Hypothalamus (tissue), 51 donors: Measurements from ENCODE around the gene SLC9C1.

Source experiments
- DNase-seq, 51 donors: peaks; one replicate each; lab custom pipeline; 2025; lab: John Stamatoyannopoulos, UW

The SLC9C1 gene

DNA sequence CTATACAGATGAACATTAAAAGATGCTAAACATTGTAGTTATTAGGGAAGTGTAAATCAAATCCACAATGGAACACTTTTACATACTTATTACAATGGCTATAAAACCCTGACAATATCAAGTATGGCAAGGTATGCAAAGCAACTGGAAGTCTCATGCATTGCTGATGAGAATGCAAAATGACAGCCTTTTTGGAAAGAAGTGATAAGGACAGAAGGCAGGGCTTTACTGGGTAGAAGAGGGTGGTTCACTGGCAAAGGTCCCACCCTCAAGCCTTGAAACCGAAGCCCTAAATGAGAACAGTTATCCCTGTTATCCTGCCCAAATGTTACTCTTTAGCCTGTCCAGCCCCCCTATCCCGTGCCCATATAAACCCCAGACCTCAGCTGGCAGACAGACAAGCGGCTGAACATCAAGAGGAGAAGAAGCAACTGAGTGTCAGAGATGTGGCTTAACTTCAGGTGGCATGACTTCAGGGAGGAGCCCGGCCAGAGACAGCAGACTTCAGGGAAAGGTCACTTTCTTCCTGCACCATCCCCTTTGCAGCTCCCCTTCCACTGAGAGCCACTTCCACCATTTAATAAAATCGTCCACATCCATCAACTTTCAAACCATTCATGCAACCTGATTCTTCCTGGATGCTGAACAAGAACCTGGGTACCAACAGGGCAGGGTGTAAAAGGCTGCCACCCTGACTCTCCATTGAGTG, 160.2 kb downstream of the SLC9C1 start:
- DNase-seq, result no peak

DNA sequence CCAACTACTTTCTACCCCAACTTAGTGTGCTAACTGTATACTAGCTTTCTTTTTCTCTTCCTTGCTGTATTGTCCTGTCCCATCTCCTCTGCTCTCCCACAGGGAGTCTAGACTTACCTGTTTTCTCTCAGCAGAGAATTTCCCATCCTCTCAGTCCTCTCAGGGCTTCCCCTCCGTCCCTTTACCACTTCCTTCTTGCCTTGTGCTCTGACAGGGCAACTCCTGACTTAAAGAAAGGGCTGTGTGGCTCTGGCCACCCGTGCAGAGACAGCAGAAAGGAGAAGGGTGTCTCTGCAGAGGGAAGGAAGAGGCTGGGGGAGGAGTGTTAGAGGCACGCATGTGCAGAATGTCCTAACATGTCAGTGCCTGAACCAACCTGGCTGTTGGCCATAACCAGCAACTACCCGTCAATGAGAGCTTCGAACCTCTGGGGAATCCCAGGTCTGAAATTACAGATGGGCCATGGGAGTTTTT, 161.0 kb downstream of the SLC9C1 start, which contains the start of gene GCSAM:
Gene GCSAM, minus strand, starts transcription at position 274 of the 474 bp plus-strand sequence. Its CDS starts 128 bp downstream, at position 146.
- peak in 27 of 51 donors; percentile 3 to 56 (median 17) for DNase-seq

- no peak for DNase-seq
Measured at GRCh38 chr3:112132554-112132953, 161.5 kb downstream of the SLC9C1 start.

DNA sequence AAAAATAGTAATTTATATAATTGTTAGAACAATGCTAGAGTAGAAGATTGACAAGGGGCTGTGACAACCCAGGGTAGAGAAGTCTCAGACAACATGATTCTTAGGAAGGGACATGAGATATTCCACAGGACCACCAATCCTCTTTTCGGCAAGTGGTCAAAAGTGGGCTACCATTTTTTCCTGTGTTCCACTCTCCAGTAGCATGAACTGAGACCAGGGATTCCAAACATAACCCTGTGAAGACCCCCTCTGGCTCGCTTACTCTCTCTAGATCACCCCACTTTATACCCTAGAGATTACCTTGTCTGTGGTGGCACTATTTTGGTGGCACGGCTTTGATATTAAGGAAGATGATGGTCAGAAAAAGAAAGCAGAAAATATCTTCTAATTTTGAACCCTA, 161.9 kb downstream of the SLC9C1 start:
- DNase-seq, result no peak

GRCh38 chr3:112131111-112131510, 162.9 kb downstream of the SLC9C1 start:
- no peak for DNase-seq

- no peak for DNase-seq
Measured at GRCh38 chr3:112130638-112130993, 163.4 kb downstream of the SLC9C1 start.

DNA sequence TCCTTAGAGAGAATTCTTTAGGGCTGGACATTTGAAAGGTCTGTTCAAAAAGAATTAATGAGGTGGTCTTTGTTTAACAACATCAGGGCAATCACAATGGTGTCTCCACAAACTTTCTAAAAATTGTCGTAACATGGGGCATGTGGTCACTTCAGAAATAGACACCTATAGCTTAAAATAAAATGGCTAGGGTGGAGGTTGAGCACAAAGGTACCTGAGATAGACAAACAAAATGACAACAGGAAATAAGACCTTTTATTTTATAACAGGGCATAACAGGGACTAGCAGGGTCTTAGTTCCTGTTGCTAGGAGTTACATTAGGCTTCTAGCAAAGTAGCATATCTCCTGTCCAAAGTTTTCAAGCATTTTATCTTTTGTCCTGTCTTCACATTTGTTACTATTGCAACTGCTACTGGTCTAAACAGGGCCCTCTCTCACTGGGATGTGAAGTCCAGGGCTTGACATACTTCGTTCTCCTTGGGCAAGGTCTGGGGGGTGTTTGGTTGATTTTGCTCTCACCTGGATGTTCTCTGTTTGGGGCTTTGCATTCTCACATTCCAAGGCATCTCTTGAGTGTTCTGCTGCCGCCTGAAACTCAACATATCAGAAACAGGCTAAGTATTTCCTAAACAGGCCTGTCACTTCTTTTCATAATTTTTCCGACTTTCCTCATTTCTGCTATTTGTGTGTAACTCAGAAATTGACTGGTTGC, 163.9 kb downstream of the SLC9C1 start:
- DNase-seq, result no peak

DNA sequence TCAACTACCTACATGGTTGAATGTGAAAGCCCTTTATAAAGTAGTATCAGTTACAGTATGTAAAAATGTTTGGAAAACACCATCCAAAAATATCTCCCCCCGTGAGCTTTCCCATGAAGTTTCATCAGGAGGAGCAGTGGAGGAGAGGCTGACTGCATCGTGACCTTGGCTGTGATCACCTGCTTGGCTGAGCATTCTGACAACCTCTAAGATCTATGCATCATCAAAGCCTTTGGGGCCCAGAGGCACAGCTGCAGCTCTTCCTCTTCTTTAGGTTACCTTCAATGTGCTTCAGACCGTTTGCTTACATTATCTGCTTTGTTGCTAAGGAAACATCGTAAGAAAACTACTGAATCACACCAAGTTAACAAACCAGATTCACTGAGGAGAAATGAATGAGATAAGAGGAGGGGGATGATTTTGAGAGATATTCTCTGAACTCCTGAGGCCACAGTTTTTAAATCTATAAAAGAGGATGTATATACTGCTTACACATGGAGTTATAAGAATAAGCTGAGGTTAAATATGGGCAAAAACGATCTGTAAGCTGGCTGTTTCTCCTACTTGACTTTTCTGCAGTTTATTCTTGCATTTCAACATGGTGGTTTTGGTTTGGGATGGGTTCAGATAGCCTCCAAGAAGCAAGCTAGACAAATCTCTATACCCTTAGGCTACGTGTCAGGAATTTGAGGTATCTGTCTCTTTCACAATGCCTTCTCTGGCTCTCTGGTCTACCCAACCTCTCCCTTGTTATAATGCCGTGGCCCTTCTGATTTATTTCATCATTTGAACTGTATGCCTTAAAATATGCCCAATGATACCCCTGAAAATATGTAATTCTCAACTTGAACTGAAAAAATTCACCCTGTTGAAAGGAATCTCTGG, 164.9 kb downstream of the SLC9C1 start:
- DNase-seq, result no peak

GRCh38 chr3:112127522-112128494, 166.2 kb downstream of the SLC9C1 start:
- no peak for DNase-seq

DNA sequence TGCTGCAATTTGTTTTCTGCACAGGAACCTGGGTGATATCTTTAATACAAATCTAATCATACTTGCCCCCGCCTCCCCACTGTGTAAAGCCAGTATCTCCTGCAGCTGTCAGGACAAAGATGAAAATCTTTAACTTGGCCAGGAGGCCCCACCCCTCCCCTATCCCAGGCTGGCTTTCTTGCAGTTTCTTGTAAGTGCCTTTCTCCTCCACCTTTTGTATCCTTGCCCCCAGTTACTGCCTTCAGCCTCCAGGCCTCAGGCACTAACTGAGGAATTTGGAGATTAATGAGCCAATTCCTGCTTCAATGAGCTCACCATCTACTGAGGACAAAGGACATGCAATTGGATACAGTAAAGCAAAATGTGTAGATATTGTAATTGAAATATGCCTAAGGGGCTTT, 167.5 kb downstream of the SLC9C1 start:
- no peak for DNase-seq

GRCh38 chr3:112124907-112125607, 169.0 kb downstream of the SLC9C1 start:
- no peak for DNase-seq

DNA sequence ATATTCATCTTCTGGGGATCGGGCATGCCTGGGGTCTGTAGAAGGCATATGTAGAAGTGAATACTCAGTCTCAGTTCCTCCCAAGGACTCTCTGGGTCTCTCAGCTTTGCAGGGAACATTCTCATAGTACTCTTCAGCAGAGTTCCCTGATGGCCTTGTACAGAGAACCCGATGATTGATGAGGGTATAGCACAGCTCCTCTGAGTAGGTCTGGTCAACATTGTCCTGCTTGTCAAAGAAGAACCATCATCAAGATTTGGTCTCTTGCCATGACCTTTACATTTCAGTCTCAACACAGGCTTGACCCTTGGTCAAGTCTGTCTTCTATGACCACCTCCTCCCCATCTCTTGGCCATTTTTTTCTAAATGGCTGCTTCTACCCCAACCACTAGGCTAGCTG, 170.5 kb downstream of the SLC9C1 start:
- DNase-seq, result no peak

- no peak for DNase-seq
Measured at GRCh38 chr3:112122870-112123269, 171.1 kb downstream of the SLC9C1 start.

GRCh38 chr3:112121577-112122547, 172.2 kb downstream of the SLC9C1 start:
- no peak for DNase-seq

DNA sequence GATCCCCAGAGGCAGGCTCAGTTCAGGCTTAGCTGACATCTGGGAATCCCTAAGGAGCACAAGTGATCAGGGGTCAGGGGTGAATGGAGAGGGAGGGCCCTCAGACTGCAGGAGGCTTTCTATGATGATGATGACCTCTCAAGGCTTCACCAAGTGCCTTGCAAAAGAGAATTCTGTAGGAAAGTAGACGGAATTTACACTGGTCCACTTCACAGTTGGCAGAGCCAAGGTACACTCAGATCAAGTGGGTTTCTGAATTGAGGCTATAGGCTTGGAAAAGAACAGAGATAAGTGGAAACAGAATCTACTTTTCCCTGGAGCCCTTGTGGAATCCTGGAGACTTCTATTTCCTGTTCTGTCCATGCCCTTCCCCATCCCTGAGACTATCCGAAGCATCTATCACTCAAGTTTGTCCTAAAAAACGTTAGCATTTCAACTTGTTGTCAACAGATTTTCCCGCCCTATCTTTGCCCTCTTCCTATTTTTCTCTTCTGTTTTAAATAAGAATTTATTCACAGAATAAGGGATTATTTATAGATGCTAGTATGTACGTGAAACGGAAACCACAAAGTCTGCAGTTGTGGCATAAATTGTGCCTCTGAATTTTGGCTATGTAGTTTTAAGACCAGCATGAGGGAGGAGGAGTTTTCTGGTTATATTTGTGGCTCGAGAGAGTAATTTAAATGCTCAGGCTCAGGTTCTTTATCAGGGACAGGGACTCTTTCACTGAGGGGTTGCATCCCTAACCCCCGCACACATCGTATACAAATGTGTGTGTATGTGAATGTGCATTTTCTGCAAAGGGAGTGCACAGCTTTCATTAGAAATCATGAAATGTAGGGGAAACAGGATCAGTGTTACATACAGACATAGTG, 173.8 kb downstream of the SLC9C1 start:
- DNase-seq, result no peak

DNA sequence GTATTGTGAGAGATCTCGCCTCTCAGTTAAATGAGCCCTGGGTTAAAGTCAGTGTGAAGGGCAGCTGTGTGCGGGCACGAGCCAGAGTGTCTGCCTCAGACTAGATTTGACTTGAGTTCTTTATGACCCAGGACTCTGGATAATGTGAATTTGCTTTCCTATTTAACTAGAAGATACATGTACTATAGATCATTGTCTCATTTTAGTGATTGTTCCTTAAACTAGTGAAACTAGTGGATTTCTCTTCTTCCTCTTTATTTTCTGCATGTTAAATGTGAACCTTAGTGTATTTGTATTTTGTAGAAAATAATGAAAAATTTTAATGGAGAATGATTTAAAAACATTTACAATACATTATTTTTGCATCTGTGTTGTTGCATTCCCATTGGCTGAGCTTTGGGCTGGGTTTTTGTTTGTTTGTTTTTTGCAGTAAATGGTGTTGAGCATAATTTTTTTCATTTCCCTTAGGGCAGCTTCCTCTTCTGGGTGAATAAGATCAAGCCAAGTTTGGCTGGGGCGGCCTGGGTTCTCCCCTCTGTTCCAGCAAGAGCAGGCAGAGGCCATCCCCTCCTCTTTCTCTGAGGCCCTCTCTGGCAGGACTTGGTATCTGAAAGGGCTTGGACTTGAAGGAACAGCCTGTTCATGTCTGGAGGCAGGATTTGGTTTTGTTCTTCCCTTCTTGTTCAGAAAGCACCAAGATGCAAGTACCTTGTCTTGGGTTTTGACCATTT, 176.0 kb downstream of the SLC9C1 start:
- peak in 14 of 51 donors; percentile 1 to 33 (median 6) for DNase-seq
